Measurements from ENCODE around the gene SIGLEC12. TPM values are rescaled to one million over a fixed set of nuclear protein-coding genes. Genes with fewer than 3 reads are reported as not detected.

SIGLEC12 gene
- total RNA-seq, 4 donors from 2014 or later, result 0.11 TPM; not detected in 3

DNA sequence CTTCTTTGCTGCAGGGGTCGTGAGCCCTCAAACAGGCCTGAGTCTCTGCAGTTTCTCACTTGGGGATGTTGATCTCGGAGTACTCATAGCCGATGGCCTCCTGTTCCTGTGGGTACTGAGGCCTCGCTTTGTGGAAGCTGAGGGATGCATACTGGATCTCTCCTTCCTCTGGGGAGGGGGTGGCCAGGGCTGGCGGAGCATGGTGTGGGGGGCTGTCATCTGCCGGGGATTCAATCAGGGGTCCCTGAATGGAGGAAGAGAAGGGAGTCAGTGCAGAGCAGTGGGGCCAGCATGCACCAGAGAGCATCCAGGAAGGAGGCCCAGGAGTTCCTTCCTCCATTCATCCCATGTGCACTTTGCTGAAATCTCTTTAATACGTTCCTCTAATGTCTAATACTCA is 10.0 kb downstream of the SIGLEC12 start:
- H3K27me3 ChIP-seq, result no peaks in the 10 kb centered on the region
- no peaks in the 10 kb centered on the region for H3K36me3 ChIP-seq
- 73 to 79% methylated on average over 7 of the region's 7 CpGs for WGBS, 2 donors
- no peaks in the 10 kb centered on the region for H3K9me3 ChIP-seq
- no peak for TF ChIP-seq POLR2A (IDR thresholded peaks at IDR 0.05)
- TF ChIP-seq, protein P1, sequence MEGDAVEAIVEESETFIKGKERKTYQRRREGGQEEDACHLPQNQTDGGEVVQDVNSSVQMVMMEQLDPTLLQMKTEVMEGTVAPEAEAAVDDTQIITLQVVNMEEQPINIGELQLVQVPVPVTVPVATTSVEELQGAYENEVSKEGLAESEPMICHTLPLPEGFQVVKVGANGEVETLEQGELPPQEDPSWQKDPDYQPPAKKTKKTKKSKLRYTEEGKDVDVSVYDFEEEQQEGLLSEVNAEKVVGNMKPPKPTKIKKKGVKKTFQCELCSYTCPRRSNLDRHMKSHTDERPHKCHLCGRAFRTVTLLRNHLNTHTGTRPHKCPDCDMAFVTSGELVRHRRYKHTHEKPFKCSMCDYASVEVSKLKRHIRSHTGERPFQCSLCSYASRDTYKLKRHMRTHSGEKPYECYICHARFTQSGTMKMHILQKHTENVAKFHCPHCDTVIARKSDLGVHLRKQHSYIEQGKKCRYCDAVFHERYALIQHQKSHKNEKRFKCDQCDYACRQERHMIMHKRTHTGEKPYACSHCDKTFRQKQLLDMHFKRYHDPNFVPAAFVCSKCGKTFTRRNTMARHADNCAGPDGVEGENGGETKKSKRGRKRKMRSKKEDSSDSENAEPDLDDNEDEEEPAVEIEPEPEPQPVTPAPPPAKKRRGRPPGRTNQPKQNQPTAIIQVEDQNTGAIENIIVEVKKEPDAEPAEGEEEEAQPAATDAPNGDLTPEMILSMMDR (IDR thresholded peaks at IDR 0.05), result no peak
- H3K4me1 ChIP-seq, result no peaks in the 10 kb centered on the region
- no peak overlapping the region for H3K4me3 ChIP-seq (replicated peaks in 1 of 3)
- DNase-seq, result no peak
- intact Hi-C loops (cut with DNase I), result no loop called here
- H3K27ac ChIP-seq, result no peak overlapping the region

DNA sequence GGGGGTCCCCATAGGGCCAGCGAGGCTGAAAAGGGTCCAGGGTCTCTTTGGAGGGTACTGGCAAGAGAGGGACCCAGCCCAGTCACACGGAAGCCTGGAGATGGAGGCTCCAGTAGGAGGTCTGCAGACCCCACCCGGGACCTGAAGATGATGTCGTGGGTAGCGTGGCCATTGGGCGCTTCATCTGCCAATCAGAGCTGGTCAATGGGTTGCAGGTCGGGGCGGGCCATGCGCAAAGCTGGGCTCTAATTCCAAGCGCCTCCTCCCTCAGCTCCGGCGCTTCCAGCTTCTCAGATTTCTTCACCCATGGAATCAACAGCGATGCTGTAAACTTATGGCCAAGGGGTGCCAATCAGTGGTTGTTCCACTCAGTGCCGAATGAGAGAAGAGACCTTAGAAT is 10.9 kb downstream of the SIGLEC12 start:
- no peak for DNase-seq

DNA sequence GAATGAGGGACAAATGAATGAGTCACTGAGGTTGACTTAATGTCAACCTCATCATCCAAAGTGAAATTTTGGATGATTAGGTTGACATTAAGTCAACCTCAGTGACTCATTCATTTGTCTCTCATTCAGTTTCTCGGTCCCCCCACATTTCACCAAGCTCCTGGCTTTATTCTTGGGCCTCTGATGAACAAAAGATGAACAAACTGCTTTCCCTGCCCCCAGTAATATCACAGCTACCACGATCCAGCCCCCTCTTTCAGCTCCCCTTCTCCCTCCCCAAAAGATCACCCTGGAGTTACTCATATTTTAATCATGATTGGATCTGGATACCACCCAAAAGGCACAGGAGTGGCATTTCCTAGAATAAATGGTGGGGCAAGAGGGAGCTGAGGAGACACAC is 12.5 kb downstream of the SIGLEC12 start:
- Histone ChIP-seq H3K4me1 (no peaks in the 10 kb centered on the region), H3K4me3 (replicated peaks in 1 of 3) (no peak overlapping the region), H3K27me3 (no peaks in the 10 kb centered on the region), H3K27ac (no peak overlapping the region), H3K36me3 (no peaks in the 10 kb centered on the region), H3K9me3 (no peaks in the 10 kb centered on the region)
- no peak for DNase-seq
- intact Hi-C loops (cut with DNase I), result no loop called here
- TF ChIP-seq, protein P1 (IDR thresholded peaks at IDR 0.05), result no peak
- TF ChIP-seq POLR2A (IDR thresholded peaks at IDR 0.05), result no peak
- 47 to 53% methylated on average over 2 of the region's 2 CpGs for WGBS, 2 donors

More for the DNA sequence above, 10.9 kb downstream of the SIGLEC12 start:
- no peak for TF ChIP-seq POLR2A (IDR thresholded peaks at IDR 0.05)
- TF ChIP-seq, protein P1 (IDR thresholded peaks at IDR 0.05), result no peak
- no peaks in the 10 kb centered on the region for H3K36me3 ChIP-seq
- no peaks in the 10 kb centered on the region for H3K4me1 ChIP-seq
- intact Hi-C loops (cut with DNase I), result no loop called here
- no peak overlapping the region for H3K4me3 ChIP-seq (replicated peaks in 1 of 3)
- WGBS, 2 donors, result 46 to 47% methylated on average over 6 to 14 of the region's 14 CpGs
- no peaks in the 10 kb centered on the region for H3K9me3 ChIP-seq
- no peak overlapping the region for H3K27ac ChIP-seq
- no peaks in the 10 kb centered on the region for H3K27me3 ChIP-seq

DNA sequence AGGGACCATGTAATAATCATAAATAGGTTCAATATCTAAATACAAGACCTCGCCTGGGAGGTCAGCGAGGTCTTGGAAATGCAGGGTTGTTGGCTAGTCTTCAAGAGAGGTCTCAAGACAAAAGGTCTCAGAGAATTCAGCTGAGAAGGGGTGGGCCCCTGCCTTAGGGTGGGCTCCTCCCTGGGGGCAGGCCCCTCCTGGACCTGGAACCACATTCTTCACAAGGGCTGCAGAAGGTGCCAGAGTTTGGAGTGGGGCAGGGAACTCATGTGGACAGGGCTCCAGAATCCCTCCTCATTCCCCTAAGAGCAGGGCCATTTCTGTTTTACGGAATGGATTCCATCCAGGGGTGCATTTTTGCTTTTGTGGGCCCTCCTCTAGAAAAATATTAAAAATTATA is 13.1 kb downstream of the SIGLEC12 start:
- DNase-seq, result no peak
- Histone ChIP-seq H3K36me3 (no peaks in the 10 kb centered on the region), H3K9me3 (no peaks in the 10 kb centered on the region), H3K4me1 (no peaks in the 10 kb centered on the region), H3K27me3 (no peaks in the 10 kb centered on the region), H3K4me3 (replicated peaks in 1 of 3) (no peak overlapping the region), H3K27ac (no peak overlapping the region)
- 59 to 84% methylated on average over 3 of the region's 3 CpGs for WGBS, 2 donors
- intact Hi-C loops (cut with DNase I), result no loop called here
- no peak for TF ChIP-seq POLR2A (IDR thresholded peaks at IDR 0.05)
- TF ChIP-seq, protein P1 (IDR thresholded peaks at IDR 0.05), result no peak

DNA sequence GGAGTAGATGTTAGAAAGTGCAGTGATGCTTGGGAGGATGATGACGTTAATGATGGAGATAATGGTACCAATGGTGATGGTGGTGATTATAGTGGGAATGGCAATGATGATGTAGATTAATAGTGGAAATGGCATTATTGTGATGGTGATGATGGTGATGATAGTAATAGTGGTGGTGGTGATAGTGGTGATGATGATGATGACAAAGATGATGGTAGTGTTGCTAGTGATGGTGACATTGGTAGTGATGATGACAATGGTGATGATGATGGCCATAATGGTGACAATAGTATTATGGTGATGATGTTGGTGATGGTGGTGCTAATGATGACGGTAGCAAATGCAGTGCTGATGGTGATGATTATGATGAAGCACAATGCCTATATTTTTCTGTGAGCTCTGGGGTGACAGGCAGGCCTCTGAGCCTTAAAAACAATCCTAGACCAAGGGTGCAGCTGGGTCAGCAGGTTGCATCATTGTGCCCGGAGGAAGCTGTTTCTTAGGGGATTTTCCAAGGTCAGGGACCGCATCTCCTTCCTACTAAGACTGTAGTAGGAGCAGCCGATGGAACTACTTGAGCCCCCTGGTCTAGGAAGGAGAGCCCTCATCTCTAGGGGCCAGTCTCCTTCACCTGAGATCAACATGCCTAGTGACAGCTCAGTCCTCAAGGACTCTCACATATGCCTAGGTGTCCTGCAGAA is 15.5 kb downstream of the SIGLEC12 start:
- Histone ChIP-seq H3K9me3 (no peaks in the 10 kb centered on the region), H3K4me1 (no peaks in the 10 kb centered on the region), H3K36me3 (no peaks in the 10 kb centered on the region), H3K27ac (no peak overlapping the region), H3K4me3 (replicated peaks in 1 of 3) (no peak overlapping the region), H3K27me3 (no peaks in the 10 kb centered on the region)
- no peak for DNase-seq
- TF ChIP-seq, protein P1 (IDR thresholded peaks at IDR 0.05), result no peak
- TF ChIP-seq POLR2A (IDR thresholded peaks at IDR 0.05), result no peak
- intact Hi-C loops (cut with DNase I), result no loop called here
- WGBS, 2 donors, result 76 to 79% methylated on average over 5 of the region's 5 CpGs

All from thyroid gland (tissue), 4 donors.